Astrocyte of the spinal cord (primary cell): ENCODE data around the gene MYO3B.
"Not testable (repeated sequence)": the region's sequence is repeated elsewhere in the genome, so short reads cannot be mapped to it uniquely, and the experiment has no call there.

Source experiments
- DNase-seq: peaks from one replicate; pipeline ENCODE4 v3.0.0; 2011; ENCODE audit warnings: low read depth, low spot score
- H3K4me3 ChIP-seq: 2 replicates; pipeline ENCODE4 v1.5.1; 2011; ENCODE audit warnings: low read depth, mild to moderate bottlenecking, low read length, moderate library complexity
- CTCF ChIP-seq: IDR thresholded peaks from 2 replicates; pipeline ENCODE4 v1.5.1; 2012; ENCODE audit warnings: low read depth, mild to moderate bottlenecking, low read length, inconsistent platforms
- in situ Hi-C: cut with HindIII; loops from 2 replicates; pipeline ENCODE4 v1.10.0; 2017; ENCODE audit warnings: low sequenced_read_pairs

MYO3B gene

GRCh38 chr2:170463206-170463537 is 285.2 kb downstream of the MYO3B start:
- in situ Hi-C loops, result no loop called here
- TF ChIP-seq CTCF, result no peak
- DNase-seq, result no peak
- H3K4me3 ChIP-seq, result no peak overlapping the region

GRCh38 chr2:170464268-170464667 is 286.3 kb downstream of the MYO3B start:
- H3K4me3 ChIP-seq, result no peak overlapping the region
- no peak for DNase-seq
- TF ChIP-seq CTCF, result no peak
- in situ Hi-C loops, result no loop called here

- no peak overlapping the region for H3K4me3 ChIP-seq
- no peak for TF ChIP-seq CTCF
- peak; percentile 7 for DNase-seq
- in situ Hi-C loops, result no loop called here
Measured at GRCh38 chr2:170465241-170465640, 287.3 kb downstream of the MYO3B start.

GRCh38 chr2:170466632-170467031 is 288.7 kb downstream of the MYO3B start:
- DNase-seq, result no peak
- in situ Hi-C loops, result no loop called here
- H3K4me3 ChIP-seq, result no peak overlapping the region
- no peak for TF ChIP-seq CTCF

GRCh38 chr2:170467568-170468422 is 289.8 kb downstream of the MYO3B start:
- no peak for TF ChIP-seq CTCF
- no peak for DNase-seq
- in situ Hi-C loops, result no loop called here
- H3K4me3 ChIP-seq, result no peak overlapping the region

GRCh38 chr2:170468557-170468956 is 290.6 kb downstream of the MYO3B start:
- no peak for TF ChIP-seq CTCF
- no peak overlapping the region for H3K4me3 ChIP-seq
- in situ Hi-C loops, result no loop called here
- DNase-seq, result no peak

GRCh38 chr2:170472498-170472897 is 294.6 kb downstream of the MYO3B start:
- in situ Hi-C loops, H3K4me3 ChIP-seq, DNase-seq: not testable (repeated sequence)
